A673 (cell line): ENCODE measurements around the gene CNPY4.

Experiments used
- CTCF ChIP-seq: fragments of 300-800, 200-600 bp; sonication (generic); conservative IDR thresholded peaks from 2 replicates; pipeline ENCODE4 v1.5.1; 2017; ENCODE audit warnings: low read depth, mild to moderate bottlenecking, antibody characterized with exemption, low read length, moderate library complexity, mixed read lengths
- EZH2 ChIP-seq: fragments of 200-600 bp; sonication (generic); IDR thresholded peaks from 2 replicates; pipeline ENCODE4 v1.6.1; 2017; ENCODE audit warnings: borderline replicate concordance, low read depth, mild to moderate bottlenecking, mixed read lengths, antibody characterized with exemption, low read length; ENCODE audit not compliant: poor library complexity, severe bottlenecking

GRCh38 chr7:100160067-100160466 is 40.6 kb downstream of the CNPY4 start:
- TF ChIP-seq CTCF (no peak), EZH2 (no peak)
